CD4-positive, alpha-beta T cell treated with Interleukin-12 subunit alpha and Interleukin-12 subunit beta, for 1 hour (primary cell): ENCODE measurements around the gene MTX1.
"Not testable (repeated sequence)": the region's sequence is repeated elsewhere in the genome, so short reads cannot be mapped to it uniquely, and the experiment has no call there.

Source experiments
- DNase-seq: peaks from one replicate; pipeline ENCODE4 v3.0.0-alpha.2; 2020

The MTX1 gene

DNA sequence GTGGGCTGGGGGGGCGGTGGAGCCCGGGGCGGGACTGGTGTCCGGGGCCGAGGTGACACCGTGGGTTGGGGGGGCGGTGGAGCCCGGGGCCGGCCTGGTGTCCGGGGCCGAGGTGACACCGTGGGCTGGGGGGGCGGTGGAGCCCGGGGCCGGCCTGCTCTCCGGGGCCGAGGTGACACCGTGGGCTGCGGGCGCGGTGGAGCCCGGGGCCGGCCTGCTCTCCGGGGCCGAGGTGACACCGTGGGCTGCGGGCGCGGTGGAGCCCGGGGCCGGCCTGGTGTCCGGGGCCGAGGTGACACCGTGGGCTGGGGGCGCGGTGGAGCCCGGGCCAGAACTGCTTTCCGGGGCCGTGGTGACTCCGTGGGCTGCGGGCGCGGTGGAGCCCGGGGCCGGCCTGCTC, 18.6 kb upstream of the MTX1 start:
- DNase-seq = not testable (repeated sequence)

DNA sequence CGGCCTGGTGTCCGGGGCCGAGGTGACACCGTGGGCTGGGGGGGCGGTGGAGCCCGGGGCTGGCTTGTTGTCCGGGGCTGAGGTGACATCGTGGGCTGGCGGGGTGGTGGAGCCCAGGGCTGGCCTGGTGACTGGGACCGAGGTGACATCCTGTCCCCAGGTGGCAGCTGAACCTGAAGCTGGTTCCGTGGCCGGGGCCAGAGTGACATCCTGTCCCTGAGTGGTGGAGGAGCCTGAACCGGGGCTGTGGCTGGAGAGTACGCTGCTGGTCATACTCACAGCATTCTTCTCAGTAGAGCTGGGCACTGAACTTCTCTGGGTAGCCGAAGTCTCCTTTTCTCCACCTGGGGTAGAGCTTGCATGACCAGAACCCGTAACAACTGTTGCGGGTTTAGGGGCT, 16.6 kb upstream of the MTX1 start:
- no peak for DNase-seq

DNA sequence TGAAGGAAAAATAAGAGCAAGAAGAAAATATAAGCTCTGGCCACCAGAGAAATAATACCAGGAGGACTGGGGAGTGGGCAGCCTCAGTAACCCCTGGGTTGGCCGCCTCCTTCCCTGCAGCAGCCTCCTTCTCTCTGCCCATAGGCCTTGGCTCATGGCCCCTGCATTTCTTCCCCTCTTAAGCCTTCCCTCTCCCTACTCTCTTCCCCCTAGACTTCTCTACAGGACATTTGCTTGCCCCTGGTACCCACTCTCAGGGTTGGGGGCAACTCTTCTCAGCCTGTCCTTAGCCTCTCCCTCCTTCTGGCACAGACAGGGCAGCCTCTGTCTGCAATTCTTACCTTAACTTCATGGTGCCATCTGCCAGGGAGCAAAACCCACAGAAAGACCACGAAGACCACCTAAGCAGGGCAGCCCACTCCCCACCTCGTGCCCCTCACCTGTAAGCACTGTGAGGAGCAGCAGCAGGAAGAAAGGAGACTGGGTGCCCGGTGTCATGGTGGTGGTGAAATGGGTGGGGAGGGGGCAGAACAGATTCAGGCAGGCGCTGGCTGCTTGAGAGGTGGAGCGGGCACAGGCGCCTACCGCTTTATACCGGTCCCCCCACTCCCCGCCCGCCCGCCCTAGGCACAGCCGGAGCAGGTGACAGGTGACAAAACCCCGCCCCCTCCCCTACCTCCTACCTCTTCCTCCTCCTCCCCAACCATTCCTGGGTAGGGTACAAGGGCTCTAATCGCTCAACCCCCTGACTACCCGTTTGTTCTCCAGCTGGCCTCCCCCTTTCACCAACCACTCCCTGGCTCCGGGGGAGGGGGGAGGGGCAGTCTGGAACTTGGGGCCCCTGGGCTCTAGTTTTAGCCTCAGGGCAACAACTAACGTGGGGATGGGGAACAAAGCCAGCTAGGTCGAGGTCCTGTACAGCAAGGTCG, 15.9 kb upstream of the MTX1 start:
- peak; percentile 72 for DNase-seq

DNA sequence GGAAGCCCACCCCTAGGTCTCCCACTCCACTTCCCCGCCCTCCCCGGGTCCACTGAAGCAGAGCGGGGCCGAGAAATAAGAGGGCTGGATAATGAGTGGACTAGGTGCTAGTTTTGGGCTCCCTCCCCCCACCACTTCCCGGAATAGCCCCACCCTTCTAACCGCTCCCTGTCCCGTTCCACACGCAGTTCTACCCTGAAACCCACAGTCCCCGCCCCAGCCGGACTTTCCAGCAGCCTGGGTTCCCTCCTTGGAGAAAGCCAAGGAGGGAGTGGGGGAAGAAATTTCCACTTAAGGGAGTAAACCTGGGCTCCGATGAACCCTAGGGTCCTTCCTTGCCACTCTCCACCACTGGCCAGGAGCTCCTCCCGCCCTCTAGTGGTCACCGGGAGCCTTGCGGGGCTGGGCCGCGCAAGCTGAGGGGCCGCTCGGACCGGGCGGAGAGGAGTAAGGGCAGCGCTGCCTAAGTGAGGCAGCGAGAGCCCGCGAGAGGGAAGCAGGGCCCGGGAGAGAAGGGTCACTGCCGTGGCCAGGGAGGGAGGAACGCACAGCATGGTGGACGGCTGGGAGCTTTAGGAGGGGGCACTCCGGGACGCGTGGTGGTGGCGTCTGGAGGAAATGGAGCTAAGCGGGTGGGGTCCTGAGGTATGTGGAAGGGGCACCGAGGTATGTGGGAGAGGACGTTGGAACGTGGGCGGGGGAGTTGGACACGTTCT, 15.1 kb upstream of the MTX1 start:
- peak; percentile 80 for DNase-seq

DNA sequence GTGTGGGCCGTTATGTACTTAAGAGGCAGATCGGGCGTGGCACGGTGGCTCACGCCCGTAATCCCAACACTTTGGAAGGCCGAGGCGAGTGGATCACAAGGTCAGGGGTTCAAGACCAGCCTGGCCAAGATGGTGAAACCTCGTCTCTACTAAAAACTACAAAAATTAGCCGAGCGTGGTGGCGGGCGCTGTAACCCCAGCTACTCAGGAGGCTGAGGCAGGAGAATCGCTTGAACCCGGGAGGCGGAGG, 14.6 kb upstream of the MTX1 start:
- DNase-seq = not testable (repeated sequence)

DNA sequence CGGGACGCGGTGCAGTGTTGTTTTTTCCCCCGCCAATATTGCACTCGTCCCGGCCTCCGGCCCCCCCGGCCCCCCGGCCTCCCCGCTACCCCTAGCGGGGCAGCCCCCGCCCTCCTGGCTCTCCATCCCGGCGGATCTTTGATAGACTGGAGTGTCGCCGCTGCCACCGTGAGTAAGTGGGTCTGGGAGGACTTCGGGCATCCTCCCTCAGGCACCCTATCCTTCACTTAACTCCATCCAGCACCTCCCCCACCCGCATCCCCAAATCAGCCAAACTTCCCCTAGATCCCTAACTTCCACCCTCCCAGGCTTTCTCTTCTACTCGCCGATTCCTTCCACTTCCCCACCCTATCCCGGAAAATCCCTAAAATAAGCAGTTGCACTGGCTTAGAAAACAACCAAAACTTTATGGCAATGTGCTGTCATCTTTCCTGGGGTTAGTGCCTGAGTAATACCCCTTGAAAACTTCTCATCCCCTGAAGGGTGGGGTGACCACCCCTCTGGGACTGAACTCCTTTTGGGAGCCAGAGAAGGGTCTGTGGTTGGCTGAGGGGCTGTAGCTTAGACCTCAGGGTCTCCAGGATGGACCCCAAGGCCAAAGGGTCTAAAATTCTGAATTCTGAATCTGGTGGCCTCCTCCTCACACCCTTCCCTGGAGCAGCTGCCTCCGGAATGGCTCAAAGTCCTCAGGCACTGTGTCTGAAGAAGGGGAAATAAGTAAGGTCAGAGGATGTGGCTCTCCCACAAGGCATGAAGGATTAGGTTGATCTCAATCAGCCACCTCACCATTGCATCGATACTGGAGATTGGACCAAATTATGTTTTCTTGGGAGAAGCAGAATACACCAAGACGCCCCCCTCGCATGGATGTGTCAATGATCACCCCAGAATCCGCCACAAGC, 13.0 kb upstream of the MTX1 start:
- DNase-seq = no peak

DNA sequence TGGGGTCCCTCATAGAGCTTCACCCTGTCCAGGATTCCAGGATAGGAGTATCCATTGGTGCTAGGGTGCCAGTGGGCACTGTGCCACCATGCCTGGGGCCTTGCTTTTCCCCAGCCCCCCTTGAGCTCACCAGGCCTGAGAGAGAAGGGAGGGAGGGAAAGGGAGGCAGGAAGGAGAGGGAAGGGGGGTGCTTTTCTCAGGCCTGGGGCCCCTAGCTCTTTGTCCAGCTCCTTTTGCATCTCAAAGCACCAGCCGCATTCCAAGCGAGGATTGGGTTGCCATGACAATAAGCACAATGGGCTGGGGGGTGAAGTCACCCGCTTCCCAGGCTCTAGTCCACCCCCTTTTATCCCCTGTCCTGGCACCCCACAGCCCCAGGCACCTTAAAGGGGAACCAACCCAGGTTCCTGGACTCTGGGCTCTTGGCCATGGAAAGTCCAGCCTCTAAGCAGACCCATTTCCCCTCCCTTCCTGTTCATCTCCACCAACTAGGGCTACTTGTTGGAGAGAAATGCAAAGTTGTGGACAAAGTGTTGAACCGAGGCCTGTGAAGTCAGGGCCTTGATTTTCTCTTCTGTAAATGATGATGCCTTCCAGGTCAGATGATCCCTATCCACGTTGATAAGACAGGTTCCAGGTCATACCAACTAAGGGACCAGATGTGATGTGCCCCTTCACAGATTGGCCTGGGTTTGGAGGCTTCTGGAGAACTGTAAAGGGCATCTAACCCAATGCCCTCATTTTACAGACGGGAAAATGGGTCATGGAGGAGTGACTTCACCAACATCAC, 12.2 kb upstream of the MTX1 start:
- DNase-seq = no peak

DNA sequence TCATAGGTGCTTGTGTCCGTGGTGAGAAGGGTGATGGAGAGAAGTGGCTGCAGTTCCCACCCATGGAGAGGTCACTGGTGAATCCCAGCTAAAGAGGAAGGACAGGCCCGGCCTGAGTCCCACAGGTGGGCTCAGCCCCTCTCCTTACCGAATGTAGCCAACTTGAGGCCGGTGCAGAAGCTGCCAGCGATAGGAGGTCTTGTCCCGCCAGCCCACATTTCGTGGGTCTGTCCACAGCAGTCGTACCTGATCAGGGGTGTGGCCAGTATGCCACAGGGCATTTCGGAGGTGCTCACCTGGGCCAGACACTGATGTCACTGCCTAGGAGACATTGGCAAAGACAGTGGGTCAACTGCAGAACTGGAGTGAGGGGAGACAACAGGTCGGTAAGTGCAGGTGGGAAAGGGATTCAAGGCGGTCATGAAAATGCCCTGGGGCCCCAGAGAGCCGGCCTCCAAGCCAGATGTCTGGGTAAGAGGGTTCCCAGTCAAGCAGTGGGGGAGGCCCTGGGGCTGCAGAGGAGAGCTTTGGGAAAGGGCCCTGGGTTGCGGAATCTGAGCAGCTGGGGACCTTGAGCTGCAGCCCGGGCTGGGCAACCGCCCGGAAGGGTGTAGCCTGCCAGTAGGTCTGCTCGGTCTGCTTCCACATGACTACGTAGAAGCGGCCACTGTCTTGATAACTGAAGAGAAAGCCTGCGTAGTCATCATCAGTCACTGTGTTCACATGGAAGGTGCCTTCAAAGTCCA, 11.4 kb upstream of the MTX1 start:
- DNase-seq = no peak

DNA sequence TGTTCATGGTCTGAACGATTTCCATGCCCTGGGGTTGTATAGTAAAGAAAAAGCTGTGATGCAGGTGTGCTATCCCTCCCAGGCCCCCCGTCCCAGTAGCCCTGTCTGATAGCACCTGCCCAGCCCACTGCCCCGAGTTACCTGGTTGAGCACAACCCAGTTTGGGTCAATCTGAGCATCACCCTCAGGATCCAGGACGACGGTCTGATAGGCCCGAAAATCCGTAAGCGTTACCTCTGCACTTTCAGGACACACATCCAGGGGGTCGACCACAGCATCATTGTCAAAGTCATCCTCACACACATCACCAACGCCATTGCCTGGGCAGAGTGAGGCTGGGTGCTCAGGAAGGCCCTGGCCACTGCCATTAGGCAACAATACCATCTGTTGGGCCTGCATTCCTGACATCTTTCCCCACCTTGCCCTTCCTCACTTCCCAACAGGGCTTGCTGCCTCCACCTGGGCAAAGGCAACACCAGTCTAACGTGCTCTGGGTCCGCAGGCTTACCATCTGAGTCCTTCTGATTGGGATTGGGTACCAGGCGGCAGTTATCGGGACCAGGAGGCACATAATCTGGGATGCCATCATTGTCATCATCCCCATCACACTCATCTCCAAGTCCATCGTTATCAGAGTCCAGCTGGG, 10.5 kb upstream of the MTX1 start:
- no peak for DNase-seq

DNA sequence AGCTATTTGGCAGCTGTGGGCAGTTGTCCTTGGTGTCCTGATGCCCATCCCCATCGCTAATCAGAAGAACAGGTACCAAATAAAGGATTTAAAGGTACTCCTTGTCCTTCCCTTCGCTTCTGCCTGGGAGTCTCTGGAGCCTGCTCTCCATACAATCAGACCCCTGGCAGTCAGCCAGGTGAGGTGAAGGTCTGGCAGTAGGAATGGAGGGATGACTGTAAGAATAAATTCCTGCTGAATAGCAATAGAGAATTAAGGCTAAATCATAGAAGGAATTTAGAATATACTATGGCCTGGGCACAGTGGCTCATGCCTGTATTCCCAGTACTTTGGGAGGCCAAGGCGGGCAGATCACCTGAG, 10.0 kb upstream of the MTX1 start:
- DNase-seq = no peak

DNA sequence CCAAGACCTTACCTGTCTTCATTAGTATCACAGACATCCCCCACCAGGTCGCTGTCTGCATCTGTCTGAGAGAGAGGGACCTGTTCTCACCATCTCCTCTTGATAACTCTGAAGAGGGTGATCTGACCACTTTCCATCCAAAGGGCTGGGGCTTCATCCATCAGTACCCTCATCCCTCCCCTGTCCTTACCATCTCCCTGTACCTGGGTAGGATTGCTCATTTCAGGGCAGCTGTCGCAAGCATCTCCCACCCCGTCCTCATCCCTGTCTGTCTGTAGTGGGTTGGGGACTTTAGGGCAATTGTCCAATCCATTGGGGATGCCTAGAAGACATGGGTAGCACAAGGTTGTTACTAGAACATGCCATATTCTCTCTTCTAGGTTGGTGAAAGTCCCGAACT, 8.7 kb upstream of the MTX1 start:
- DNase-seq = no peak

DNA sequence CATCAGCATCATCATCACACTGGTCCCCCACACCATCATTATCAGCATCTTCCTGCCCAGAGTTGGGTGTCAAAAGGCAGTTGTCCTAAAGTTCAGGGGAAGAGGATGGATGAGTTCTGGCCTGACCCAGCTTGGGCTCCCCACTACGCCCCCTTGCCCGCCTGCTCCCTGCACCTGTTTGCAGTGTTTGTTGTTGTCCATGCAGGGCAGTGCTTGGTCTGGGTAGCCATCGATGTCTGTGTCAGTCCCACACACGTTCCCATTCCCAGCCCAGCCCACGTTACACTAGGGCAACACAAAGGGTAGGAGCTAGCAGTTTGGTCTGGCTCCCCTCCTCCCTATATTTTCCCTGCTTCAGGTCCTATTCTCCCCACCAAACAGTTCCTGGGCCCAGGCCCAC, 7.6 kb upstream of the MTX1 start:
- DNase-seq = no peak

DNA sequence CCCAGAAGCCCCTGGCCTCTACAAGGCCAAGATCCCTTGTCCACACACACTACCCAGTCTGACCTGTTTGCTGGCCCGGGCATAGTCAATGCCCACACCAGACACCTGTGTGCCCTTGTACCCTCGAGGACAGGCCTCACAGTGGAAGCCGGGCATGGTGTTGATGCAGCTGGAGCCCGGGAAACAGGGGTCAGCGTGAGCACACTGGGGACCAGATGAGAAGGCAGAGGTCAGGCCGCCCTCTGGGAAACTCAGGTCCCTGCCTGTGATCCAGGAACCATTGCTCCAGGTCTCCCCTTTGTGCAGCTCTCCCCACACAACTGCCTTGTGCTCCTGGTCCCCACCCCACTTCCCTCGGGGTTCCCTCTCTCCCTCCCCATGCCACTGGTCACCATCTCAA, 6.3 kb upstream of the MTX1 start:
- no peak for DNase-seq

DNA sequence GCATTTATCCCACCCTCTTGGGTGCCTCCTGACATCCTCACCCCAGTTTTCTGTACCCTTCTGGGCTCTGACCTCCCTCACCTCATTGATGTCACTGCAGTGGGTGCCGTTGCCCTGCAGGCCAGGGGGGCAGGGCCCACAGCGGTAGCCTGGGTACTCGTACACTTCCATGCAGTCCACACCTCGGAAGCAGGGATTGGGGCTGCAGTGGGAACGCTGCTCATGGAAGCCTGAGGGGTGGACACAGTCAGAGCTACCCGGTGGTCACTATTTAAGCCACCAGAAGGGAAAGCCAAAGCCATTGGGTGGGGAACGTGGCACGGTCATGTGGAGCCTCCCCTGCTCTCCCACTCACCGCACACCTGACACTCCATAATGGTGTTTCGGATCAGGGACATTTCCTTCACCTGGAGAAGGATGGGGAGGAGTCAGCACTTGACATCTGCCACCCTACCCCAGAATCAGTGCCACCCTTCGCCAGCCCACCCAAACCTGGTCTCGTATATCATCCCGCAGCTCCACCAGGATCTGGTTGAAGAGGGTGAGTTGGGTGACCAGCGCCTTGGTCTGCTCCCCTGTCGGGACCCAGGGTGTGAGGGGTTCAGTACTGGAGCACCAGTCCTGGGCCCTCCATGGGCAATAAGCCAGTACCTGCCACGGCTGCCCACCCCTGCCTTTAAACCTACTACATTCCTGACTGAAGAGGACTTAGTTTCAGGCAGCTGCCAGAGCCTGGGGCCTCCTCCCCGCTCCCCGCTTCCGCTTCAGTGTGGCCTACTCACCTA, 5.6 kb upstream of the MTX1 start:
- DNase-seq = no peak

DNA sequence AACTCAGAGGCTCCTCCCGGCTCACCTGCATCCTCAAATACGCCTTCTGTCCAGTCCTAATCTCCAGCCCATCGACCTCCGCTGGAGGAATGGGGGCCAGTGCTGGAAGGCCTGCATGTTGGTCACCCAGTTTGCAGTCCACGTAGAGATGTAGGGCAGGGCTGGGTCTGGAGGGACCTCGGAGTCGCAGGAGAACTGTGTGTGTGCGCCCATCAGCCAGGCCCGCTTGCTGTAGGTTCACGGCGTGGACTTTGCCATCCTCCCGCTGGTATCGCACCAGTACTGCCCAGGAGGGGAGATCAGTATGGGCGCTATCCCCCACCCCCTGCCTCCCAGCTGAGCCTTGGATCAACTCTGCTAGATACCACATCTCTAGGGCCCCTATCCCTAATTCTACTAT, 3.5 kb upstream of the MTX1 start:
- no peak for DNase-seq

DNA sequence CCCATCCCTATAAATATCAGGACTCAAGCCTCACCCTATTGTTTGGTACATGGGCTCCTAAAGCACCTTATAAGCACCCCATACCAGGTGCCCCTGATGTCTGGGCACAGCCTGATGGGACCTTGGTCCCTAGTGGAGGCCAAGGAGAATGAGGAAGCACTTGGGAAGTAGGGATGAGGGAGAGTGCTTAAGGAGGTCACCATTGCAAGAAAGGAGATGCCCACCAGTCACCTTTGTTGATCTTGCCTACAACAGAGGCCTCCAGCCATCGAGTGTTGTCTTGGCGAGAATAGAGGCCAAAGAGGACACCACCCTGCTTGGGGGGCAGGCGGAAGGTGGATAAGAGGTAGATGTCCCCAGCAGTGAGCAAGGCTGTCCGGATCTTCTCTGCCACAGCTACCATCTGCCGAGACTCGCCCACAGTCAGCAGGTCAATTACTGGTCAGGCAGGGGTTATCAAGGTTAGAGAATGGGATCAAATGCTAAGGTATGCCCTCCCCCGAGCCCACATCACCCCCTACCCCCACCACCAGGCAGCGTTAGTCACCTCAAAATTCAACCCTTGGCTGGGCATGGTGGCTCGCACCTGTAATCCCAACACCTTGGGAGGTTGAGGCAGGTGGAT, 2.4 kb upstream of the MTX1 start:
- DNase-seq = no peak

DNA sequence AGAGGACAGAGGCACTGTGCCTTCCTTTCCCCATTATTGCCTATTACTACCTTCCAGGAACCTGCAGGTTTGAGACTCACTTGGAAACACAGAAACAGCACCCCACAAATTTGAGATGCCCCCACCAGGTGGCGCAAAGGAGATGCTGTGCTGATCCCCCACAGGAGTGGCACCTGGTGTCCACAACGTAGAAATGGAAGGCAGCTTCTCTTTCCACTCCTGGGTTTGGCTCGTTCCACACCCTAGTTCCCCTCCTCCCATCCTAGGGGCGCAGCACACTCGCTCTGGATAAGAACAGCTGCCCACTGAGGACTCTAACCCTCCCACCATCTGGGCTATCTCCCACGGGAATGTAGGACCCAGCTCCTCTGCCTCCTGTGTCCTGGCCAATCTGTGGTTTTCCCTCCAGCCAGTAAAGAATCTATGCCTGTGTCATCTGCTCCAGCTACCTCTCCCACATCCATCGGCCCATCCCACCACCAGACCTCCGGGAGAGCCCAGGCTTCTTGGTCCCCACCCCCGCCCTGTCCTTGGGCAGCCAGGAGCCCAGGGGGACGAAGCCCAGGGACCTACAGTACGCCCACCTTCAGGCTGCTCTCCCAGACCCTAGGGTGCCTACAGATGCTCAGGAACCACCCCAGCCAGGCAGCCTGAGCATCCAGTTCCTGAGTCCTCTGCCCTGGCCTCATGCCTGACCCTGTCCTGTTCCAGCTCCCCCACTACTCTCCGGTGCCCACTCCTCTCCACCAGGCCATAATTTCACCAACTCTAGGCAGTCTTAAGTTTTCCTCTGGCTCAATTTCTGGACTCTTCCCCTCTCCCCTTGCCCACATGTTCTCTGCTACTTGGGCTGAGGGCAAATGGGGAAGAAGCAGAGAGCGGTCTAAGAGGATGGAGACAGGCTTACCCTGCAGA, 1.3 kb upstream of the MTX1 start:
- peak; percentile 94 for DNase-seq

DNA sequence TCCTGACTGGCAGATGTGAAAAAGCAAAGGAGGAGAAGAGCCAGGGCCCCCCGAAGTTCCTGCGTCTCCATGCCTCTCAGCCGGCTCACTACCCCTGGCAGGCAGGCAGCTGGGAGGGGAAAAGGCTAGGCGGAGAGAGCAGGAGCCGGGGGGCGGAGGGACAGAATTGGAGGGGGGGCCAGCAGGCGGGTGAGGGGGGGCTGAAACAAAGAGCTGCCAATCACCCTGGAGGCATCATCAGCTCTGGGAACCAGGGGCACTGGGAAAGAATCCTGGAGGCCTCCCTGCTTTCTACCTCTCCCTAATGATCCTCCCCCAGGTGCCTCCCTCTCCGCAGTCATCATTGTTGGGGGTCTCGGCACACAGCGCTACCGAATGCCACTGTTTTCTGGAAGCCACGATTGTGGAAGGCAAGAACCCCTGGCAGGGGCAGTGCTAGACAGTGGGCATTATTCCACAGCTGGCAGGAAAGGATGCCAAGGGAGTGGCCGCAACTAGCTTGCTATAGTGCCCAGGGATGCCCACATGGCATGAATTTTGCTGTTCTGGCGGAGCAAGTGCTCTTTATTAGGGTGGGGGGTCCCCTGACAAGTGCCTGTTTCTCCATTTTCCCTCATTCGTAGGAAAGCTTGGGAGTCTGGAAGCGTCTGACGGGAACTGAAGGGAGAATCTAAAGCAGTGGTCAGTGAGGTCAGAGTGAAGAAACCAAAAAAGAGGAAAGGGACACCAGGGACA, 522 bp upstream of the MTX1 start, which contains the start of gene THBS3:
Gene THBS3, minus strand, starts transcription at position 92 of the 735 bp plus-strand sequence. Its CDS starts 21 bp downstream, at position 71.
- no peak for DNase-seq
